BLaER1 treated with 17β-estradiol and CSF1 and Interleukin-3, amounts not matched to agents 10 nM and 100 nM (cell line): ENCODE results near the gene SMIM35.
A peak's percentile ranks its signal among the peaks of the same experiment; 100 is the strongest.

ENCODE experiments used
- H3K27ac ChIP-seq, 11 experiments: shearing (Covaris generic); formaldehyde crosslinking; 2 replicates each; pipeline ENCODE4 v1.8.1; 2022
- H3K27me3 ChIP-seq, 11 experiments: shearing (Covaris generic); formaldehyde crosslinking; 2 replicates each; pipeline ENCODE4 v1.8.1; 2022
- H3K36me3 ChIP-seq, 11 experiments: shearing (Covaris generic); formaldehyde crosslinking; 2 replicates each; pipeline ENCODE4 v1.8.1; 2022
- H3K4me1 ChIP-seq, 10 experiments: shearing (Covaris generic); formaldehyde crosslinking; 2 replicates each; pipeline ENCODE4 v1.8.1; 2022
- H3K4me2 ChIP-seq, 11 experiments: shearing (Covaris generic); formaldehyde crosslinking; 2 replicates each; pipeline ENCODE4 v1.8.1; 2022
- H3K4me3 ChIP-seq, 10 experiments: shearing (Covaris generic); formaldehyde crosslinking; 2 replicates each; pipeline ENCODE4 v1.8.1; 2022
- H3K9ac ChIP-seq, 11 experiments: shearing (Covaris generic); formaldehyde crosslinking; 2 replicates each; pipeline ENCODE4 v1.8.1; 2022
- H3K9me3 ChIP-seq, 11 experiments: shearing (Covaris generic); formaldehyde crosslinking; replicated peaks in 1 of 11; 2 replicates each; pipeline ENCODE4 v1.8.1; 2022
- H4K20me1 ChIP-seq, 11 experiments: shearing (Covaris generic); formaldehyde crosslinking; 2 replicates each; pipeline ENCODE4 v1.8.1; 2022
- Cebpa-rat ChIP-seq, 11 experiments: shearing (Covaris generic); IDR thresholded peaks; 2 replicates each; pipeline ENCODE4 v1.8.1; 2022

Gene SMIM35

DNA sequence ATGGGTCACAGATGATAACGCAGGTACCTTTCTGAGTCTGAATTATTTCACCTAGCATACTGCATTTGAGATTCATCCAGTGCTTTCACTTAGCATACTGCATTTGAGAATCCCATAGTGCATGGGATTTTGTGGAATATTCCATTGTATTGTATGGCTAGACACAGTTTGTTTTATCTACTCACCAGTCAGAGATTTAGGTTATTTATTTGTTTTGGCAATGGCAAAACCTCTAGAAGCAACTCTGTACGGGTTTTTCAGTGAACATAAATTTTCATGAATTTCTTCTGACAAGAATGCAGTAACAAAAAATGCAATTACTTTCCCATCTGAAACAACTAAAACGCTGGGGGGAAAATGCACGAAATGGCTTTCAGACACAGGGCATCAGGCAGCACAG, 41.5 kb upstream of the SMIM35 start:
- H3K27ac ChIP-seq, result no peak overlapping the region
- no peak overlapping the region for H3K4me3 ChIP-seq
- no peaks in the 10 kb centered on the region for H3K27me3 ChIP-seq
- no peak overlapping the region for H3K9ac ChIP-seq
- no peaks in the 10 kb centered on the region for H4K20me1 ChIP-seq
- peak overlapping the region in 2 of 11 experiments; percentile 64 to 68; a peak in 4 of 22 replicates for H3K4me2 ChIP-seq
- H3K4me1 ChIP-seq, result peaks cover 9 to 31% (median 12%) of the 10 kb centered on the region in 10 experiments
- no peak for TF ChIP-seq Cebpa-rat (IDR thresholded peaks at IDR 0.05)
- H3K9me3 ChIP-seq, result no peaks in the 10 kb centered on the region
- no peaks in the 10 kb centered on the region for H3K36me3 ChIP-seq

DNA sequence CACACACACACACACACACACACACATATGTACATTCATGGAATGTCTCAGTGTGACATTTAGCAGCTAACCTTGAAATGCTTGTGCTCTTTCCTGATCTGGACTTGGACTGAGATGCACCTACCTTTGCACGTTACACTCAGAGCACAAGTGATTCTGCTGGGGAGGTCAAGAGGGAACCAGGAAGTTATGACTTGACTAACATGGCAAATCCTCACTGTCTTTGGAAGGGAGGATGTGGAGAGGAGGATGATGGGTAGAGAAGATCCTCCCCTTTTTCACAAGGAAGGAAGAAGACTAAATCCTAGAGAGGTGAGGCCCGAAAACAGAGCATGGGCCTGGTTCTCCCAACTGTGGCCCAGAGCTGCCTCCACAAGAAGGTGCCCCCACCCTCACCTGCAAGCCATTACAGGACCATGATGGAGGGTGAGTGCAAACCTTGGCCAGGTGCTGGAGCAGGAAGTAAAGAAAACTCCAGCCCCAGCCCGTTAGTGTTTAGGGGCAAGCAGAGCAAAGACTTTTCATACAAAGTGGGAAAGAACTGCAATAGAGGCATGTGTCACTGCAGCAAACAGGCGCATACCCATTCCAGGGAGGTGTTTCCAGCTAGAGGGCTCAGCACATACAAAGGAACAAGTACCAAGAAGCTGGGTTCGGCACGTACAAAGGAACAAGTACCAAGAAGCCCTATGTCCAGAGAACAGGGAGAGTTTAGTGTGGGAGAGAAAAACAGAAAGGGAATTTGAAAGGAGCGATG, 39.5 kb upstream of the SMIM35 start:
- Histone ChIP-seq H3K4me2 (peak overlapping the region in 1 of 11 experiments; percentile 3; a peak in 1 of 22 replicates), H3K4me3 (no peak overlapping the region)
- TF ChIP-seq Cebpa-rat (IDR thresholded peaks at IDR 0.05), result no peak

DNA sequence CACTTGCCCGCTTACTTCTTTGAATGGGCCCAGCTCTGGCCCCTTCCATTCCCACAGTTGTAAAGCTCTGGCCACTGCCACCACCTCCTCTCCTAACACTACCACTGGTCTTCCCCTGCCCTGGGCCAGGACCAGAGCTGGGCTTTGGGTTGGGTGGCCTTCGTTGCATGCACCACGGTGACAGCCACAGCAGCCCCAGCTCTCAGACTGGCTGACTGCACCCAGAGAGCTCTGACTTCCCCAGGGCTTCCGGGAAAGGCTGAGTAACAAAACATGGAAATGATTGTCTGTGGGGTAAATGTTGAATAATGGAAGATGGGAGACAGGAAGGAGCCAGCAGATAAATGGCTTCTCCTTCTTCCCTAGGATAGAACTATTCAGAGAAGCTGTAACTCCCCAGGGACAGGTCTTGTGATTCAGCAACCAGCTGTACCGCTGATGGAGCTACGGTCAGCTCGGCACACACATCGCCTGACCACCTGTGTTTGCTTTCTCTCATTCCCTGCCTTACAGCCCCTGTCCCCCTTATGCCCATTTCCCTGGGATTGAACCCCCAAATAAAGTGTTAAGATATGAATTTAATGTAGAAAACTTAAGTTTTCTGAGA, 38.3 kb upstream of the SMIM35 start:
- Histone ChIP-seq H3K9me3 (peaks cover 0 to 9% (median 5%) of the 10 kb centered on the region in 11 experiments; a peak in 5 of 22 replicates), H3K4me2 (peak overlapping the region; percentile 40 to 78 (median 51)), H3K36me3 (no peaks in the 10 kb centered on the region), H3K9ac (no peak overlapping the region), H3K4me3 (no peak overlapping the region), H4K20me1 (no peaks in the 10 kb centered on the region), H3K27ac (no peak overlapping the region), H3K4me1 (peaks cover 9 to 29% (median 12%) of the 10 kb centered on the region in 10 experiments), H3K27me3 (no peaks in the 10 kb centered on the region)
- TF ChIP-seq Cebpa-rat (IDR thresholded peaks at IDR 0.05), result no peak

More for the DNA sequence above, 39.5 kb upstream of the SMIM35 start:
- Histone ChIP-seq H3K9me3 (peaks cover 0 to 1% (median 0%) of the 10 kb centered on the region in 11 experiments; a peak in 1 of 22 replicates), H3K27ac (no peak overlapping the region), H3K9ac (no peak overlapping the region), H3K4me1 (peaks cover 9 to 31% (median 12%) of the 10 kb centered on the region in 10 experiments), H3K27me3 (no peaks in the 10 kb centered on the region), H4K20me1 (no peaks in the 10 kb centered on the region), H3K36me3 (no peaks in the 10 kb centered on the region)

DNA sequence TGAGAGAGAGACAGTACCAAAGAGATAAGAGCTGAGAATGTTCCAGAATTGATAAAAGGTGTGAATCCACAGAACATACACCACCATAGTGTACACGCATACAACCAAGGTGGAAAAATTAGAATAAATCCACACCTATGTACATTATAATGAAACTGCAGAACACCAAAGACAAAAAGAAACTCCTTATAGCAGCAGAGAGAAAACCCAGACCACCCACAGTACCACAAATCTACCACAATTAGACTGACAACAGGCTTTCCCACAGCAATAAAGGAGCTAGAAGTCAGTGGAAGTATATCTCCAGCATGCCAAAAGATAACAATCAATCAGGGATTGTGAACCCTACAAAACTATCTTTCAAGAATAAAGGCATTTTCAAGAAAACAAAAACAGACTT, 34.0 kb upstream of the SMIM35 start:
- no peak for TF ChIP-seq Cebpa-rat (IDR thresholded peaks at IDR 0.05)
- Histone ChIP-seq H3K4me3 (no peak overlapping the region), H3K4me1 (peaks cover 20 to 34% (median 32%) of the 10 kb centered on the region in 10 experiments), H3K27ac (no peak overlapping the region), H3K9me3 (peaks cover 0 to 9% (median 5%) of the 10 kb centered on the region in 11 experiments; a peak in 5 of 22 replicates), H3K27me3 (no peaks in the 10 kb centered on the region), H3K36me3 (no peaks in the 10 kb centered on the region), H3K9ac (no peak overlapping the region), H4K20me1 (no peaks in the 10 kb centered on the region), H3K4me2 (no peak overlapping the region)

DNA sequence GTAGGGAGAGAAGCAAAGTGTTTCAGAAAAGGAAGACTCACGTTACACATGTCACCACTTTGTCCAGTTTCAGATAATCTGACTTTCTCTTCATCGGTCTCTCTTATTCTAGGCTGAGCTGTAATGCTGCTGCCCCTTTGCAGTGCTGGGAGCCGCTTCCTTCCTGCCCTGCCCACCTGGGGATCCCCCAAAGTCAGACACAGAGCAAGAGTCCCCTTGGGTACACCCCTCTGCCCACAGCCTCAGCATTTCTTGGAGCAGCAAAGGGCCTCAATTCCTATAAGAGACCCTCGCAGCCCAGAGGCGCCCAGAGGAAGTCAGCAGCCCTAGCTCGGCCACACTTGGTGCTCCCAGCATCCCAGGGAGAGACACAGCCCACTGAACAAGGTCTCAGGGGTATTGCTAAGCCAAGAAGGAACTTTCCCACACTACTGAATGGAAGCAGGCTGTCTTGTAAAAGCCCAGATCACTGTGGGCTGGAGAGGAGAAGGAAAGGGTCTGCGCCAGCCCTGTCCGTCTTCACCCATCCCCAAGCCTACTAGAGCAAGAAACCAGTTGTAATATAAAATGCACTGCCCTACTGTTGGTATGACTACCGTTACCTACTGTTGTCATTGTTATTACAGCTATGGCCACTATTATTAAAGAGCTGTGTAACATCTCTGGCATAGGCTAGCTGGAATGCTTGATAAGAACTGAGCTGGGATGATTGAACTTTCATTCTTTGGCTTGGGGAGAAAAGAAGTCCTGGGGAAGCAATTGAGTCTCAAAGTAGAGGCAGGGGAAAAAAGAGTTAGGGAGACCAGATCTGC, 31.2 kb upstream of the SMIM35 start:
- no peak for TF ChIP-seq Cebpa-rat (IDR thresholded peaks at IDR 0.05)
- Histone ChIP-seq H3K4me1 (peaks cover 21 to 33% (median 23%) of the 10 kb centered on the region in 10 experiments), H3K27me3 (no peaks in the 10 kb centered on the region), H4K20me1 (no peaks in the 10 kb centered on the region), H3K27ac (0 out of 22 replicates have a peak overlapping the region, but pooled peaks of 1 of the 11 experiments have one; percentile 1), H3K9me3 (peaks cover 0 to 9% (median 5%) of the 10 kb centered on the region in 11 experiments; a peak in 5 of 22 replicates), H3K9ac (peak overlapping the region in 5 of 11 experiments; percentile 10 to 41 (median 30); a peak in 2 of 22 replicates), H3K36me3 (no peaks in the 10 kb centered on the region), H3K4me3 (peak overlapping the region in 1 of 10 experiments; percentile 6; a peak in 1 of 20 replicates), H3K4me2 (peak overlapping the region; percentile 31 to 92 (median 79); a peak in 21 of 22 replicates)

DNA sequence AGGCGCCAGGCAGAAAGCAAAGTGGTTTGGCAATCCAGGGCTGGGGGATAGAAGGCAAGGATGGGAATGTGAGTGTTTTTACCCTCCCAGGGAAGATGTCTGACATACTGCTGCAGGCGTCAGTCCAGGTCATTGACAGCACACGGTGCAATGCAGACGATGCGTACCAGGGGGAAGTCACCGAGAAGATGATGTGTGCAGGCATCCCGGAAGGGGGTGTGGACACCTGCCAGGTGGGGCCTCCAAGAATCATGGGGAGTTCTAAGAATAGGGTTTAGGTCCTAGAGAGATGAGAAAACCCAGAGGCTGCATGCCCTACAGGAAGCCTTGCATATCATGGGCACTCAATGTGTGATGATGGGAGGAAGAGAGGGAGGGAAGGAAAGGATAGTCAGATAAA, 28.3 kb upstream of the SMIM35 start:
- no peak overlapping the region for H3K27ac ChIP-seq
- H3K4me1 ChIP-seq, result peaks cover 21 to 36% (median 24%) of the 10 kb centered on the region in 10 experiments
- H3K36me3 ChIP-seq, result no peaks in the 10 kb centered on the region
- H3K9me3 ChIP-seq, result no peaks in the 10 kb centered on the region
- no peaks in the 10 kb centered on the region for H4K20me1 ChIP-seq
- TF ChIP-seq Cebpa-rat (IDR thresholded peaks at IDR 0.05), result no peak
- peak overlapping the region in 5 of 11 experiments; percentile 8 to 58 (median 10); a peak in 4 of 22 replicates for H3K4me2 ChIP-seq
- no peak overlapping the region for H3K9ac ChIP-seq
- H3K4me3 ChIP-seq, result no peak overlapping the region
- H3K27me3 ChIP-seq, result no peaks in the 10 kb centered on the region

DNA sequence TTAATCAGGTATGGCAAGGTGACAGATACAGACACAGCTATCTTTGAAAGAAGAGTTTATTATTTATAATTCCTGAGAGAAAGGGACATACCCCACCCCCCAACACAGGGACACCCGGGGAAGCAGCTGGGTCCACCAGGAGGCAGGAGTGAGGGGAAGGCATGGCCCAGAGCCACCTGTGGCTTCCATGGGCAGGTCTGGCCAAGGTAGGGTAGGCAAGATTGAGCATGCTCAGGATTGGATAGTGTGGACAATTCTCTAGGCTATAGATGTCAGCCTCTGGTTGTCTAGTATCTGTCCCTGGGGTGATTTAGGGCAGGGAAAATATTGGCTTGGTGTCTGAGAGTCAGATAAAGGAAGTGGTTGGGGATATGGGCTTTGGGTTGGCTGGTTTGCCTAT, 27.5 kb upstream of the SMIM35 start:
- Histone ChIP-seq H3K27me3 (no peaks in the 10 kb centered on the region), H4K20me1 (no peaks in the 10 kb centered on the region)
- no peak for TF ChIP-seq Cebpa-rat (IDR thresholded peaks at IDR 0.05)

DNA sequence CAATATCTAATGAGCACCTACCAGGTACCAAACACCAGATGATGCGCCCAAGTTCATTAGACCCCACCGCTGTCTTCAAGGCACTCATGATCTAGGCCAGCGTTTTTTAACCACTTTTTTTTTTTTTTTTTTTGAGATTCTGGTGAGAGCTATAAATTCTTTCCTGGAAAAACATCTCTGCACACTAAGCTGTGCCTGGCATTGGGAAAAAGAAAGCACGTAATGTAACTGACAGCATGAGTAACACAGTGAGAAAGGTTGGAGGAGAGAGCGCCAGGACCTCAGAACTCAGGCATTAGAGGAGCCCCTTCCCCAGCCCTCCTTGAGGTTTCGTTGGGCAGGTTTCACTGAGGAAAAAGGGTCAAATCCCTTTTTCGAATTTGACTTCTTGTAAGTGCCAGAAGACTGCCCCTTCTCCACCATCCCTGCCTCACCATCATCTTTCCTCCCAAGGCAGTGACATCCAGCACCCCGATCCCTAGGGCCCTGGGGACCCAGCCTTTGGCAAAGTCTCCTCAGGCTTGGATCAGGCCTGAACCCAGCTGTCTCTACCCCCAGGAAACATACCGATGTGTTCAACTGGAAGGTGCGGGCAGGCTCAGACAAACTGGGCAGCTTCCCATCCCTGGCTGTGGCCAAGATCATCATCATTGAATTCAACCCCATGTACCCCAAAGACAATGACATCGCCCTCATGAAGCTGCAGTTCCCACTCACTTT, 26.1 kb upstream of the SMIM35 start:
- Histone ChIP-seq H3K4me1 (peaks cover 10 to 29% (median 14%) of the 10 kb centered on the region in 10 experiments), H3K4me3 (no peak overlapping the region), H3K27me3 (no peaks in the 10 kb centered on the region), H3K27ac (no peak overlapping the region), H3K36me3 (no peaks in the 10 kb centered on the region), H4K20me1 (no peaks in the 10 kb centered on the region), H3K4me2 (no peak overlapping the region), H3K9me3 (no peaks in the 10 kb centered on the region), H3K9ac (no peak overlapping the region)
- TF ChIP-seq Cebpa-rat (IDR thresholded peaks at IDR 0.05), result no peak

More for the DNA sequence above, 27.5 kb upstream of the SMIM35 start:
- Histone ChIP-seq H3K27ac (no peak overlapping the region), H3K4me1 (peaks cover 21 to 36% (median 24%) of the 10 kb centered on the region in 10 experiments), H3K4me3 (no peak overlapping the region), H3K36me3 (no peaks in the 10 kb centered on the region), H3K9me3 (no peaks in the 10 kb centered on the region), H3K9ac (no peak overlapping the region), H3K4me2 (peak overlapping the region in 7 of 11 experiments; percentile 9 to 58 (median 24); a peak in 9 of 22 replicates)
